GM12891 (cell line): ENCODE results near the gene CLCF1.

ENCODE experiments used
- POLR2AphosphoS5 ChIP-seq: IDR thresholded peaks from 2 replicates; pipeline ENCODE4 v1.6.1; 2011; ENCODE audit warnings: low read depth, low read length, control low read depth
- SPI1 ChIP-seq: IDR thresholded peaks from 2 replicates; pipeline ENCODE4 v1.6.1; 2011; ENCODE audit warnings: low read depth, low read length, control low read depth
- TAF1 ChIP-seq: IDR thresholded peaks from 2 replicates; pipeline ENCODE4 v1.6.1; 2011; ENCODE audit warnings: low read depth, low read length, control low read depth

DNA sequence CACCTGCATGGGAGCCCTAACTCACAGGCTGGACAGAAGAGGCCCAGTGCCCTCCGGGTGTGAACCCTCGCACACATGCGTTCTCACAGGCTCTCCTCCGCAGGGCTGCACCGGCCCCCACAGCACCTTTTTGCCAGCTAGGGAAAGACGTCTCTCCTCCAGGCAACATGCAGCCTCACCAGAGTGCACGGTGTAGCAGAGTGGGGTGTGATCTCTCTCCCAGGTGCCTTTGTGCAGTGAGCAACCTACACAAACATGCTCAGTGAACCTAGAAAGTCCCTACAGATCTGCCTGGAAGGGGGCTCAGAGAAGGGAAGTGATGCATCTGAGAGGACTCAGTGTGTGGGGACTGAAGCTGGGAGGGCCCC is 38.4 kb upstream of the CLCF1 start:
- TF ChIP-seq POLR2AphosphoS5, result no peak
- no peak for TF ChIP-seq TAF1
- TF ChIP-seq SPI1, result peak; percentile 48; the same call in 1 of the 2 replicates
